Tibial artery (tissue), 4 donors: ENCODE results near the gene AFG1L.
"Not testable (repeated sequence)": the region's sequence is repeated elsewhere in the genome, so short reads cannot be mapped to it uniquely, and the experiment has no call there.

Source experiments
- DNase-seq, 2 donors: peaks; one replicate each; pipeline ENCODE4 v3.0.0-alpha.2; 2019
- H3K27ac ChIP-seq, 2 donors: fragments of 200-600 bp; sonication (generic) in 1 of 2; 1 replicate in 1 of 2; 2 replicates in 1 of 2; pipeline ENCODE4 v1.5.1; 2018 to 2019; ENCODE audit warnings: mild to moderate bottlenecking in 1 of 2
- H3K27me3 ChIP-seq, 2 donors: fragments of 200-600 bp; sonication (generic) in 1 of 2; one replicate each; pipeline versions ENCODE4 v1.5.1 to v1.6.0; 2016 to 2019
- H3K36me3 ChIP-seq, 3 donors: fragments of 200-600 bp; sonication (generic) in 2 of 3; one replicate each; pipeline ENCODE4 v1.5.1; 2016 to 2019; ENCODE audit warnings: mild to moderate bottlenecking in 2 of 3
- H3K4me1 ChIP-seq, 4 donors: fragments of 200-600 bp; sonication (generic) in 2 of 4; 1 replicate in 3 of 4; 2 replicates in 1 of 4; pipeline ENCODE4 v1.5.1; 2016 to 2019
- H3K4me3 ChIP-seq, 2 donors: fragments of 200-600 bp; sonication (generic) in 1 of 2; 1 replicate in 1 of 2; 2 replicates in 1 of 2; pipeline ENCODE4 v1.5.1; 2018 to 2019; ENCODE audit warnings: mild to moderate bottlenecking in 2 of 2
- H3K9me3 ChIP-seq, 3 donors: fragments of 200-600 bp; sonication (generic) in 1 of 3; one replicate each; pipeline ENCODE4 v1.5.1; 2016 to 2019
- CTCF ChIP-seq, 2 experiments: fragments of 200-600 bp in 1 of 2; fragments of 450-650 bp in 1 of 2; IDR thresholded peaks; one replicate each; pipeline ENCODE4 v1.5.1; 2017 to 2019; ENCODE audit warnings: antibody characterized with exemption in 2 of 2, mild to moderate bottlenecking in 1 of 2, moderate library complexity in 1 of 2
- intact Hi-C: fragments of 100-400 bp; cut with DNase I; formaldehyde crosslinking; loops from one replicate; pipeline ENCODE4 v1.15.0; 2023; ENCODE audit warnings: low total_unique reads

The AFG1L gene

GRCh38 chr6:108368431-108369030 is 73.7 kb downstream of the AFG1L start:
- intact Hi-C loops = no loop called here
- no peak overlapping the region for H3K27ac ChIP-seq
- H3K36me3 ChIP-seq = no peaks in the 10 kb centered on the region
- H3K27me3 ChIP-seq = no peaks in the 10 kb centered on the region
- no peak overlapping the region for H3K4me3 ChIP-seq
- TF ChIP-seq CTCF (IDR thresholded peaks at IDR 0.05) = no peak
- DNase-seq = no peak
- H3K4me1 ChIP-seq = no peaks in the 10 kb centered on the region
- no peaks in the 10 kb centered on the region for H3K9me3 ChIP-seq

- Histone ChIP-seq H3K4me1 (no peaks in the 10 kb centered on the region), H3K9me3 (no peaks in the 10 kb centered on the region), H3K27ac (no peak overlapping the region), H3K4me3 (no peak overlapping the region), H3K27me3 (no peaks in the 10 kb centered on the region), H3K36me3 (peaks cover 0 to 10% (median 0%) of the 10 kb centered on the region in 3 donors)
- no peak for DNase-seq
- intact Hi-C loops = no loop called here
- no peak for TF ChIP-seq CTCF (IDR thresholded peaks at IDR 0.05)
These were observed 86.0 kb downstream of the AFG1L start for GRCh38 chr6:108380876-108381275.

- intact Hi-C loops = no loop called here
- Histone ChIP-seq H3K4me3 (no peak overlapping the region), H3K9me3 (no peaks in the 10 kb centered on the region), H3K36me3 (peaks cover 0 to 10% (median 0%) of the 10 kb centered on the region in 3 donors), H3K4me1 (no peaks in the 10 kb centered on the region), H3K27ac (no peak overlapping the region), H3K27me3 (no peaks in the 10 kb centered on the region)
- DNase-seq = no peak
- TF ChIP-seq CTCF (IDR thresholded peaks at IDR 0.05) = no peak
These were observed 89.1 kb downstream of the AFG1L start for GRCh38 chr6:108383981-108384380.

GRCh38 chr6:108389190-108389589 is 94.3 kb downstream of the AFG1L start:
- DNase-seq, H3K4me3 ChIP-seq, H3K27me3 ChIP-seq, H3K9me3 ChIP-seq, H3K36me3 ChIP-seq, H3K4me1 ChIP-seq, intact Hi-C loops, H3K27ac ChIP-seq: not testable (repeated sequence)

- Histone ChIP-seq H3K4me3 (no peak overlapping the region), H3K27me3 (no peaks in the 10 kb centered on the region), H3K27ac (no peak overlapping the region), H3K4me1 (no peaks in the 10 kb centered on the region), H3K9me3 (no peaks in the 10 kb centered on the region), H3K36me3 (no peaks in the 10 kb centered on the region)
- intact Hi-C loops = no loop called here
- DNase-seq = no peak
- no peak for TF ChIP-seq CTCF (IDR thresholded peaks at IDR 0.05)
These were observed 100.4 kb downstream of the AFG1L start for GRCh38 chr6:108395297-108395696.

- intact Hi-C loops = no loop called here
- no peak for TF ChIP-seq CTCF (IDR thresholded peaks at IDR 0.05)
- H3K27me3 ChIP-seq = no peaks in the 10 kb centered on the region
These were observed 108.4 kb downstream of the AFG1L start for GRCh38 chr6:108403236-108403635.

More at GRCh38 chr6:108403236-108403635, 108.4 kb downstream of the AFG1L start:
- no peaks in the 10 kb centered on the region for H3K36me3 ChIP-seq
- H3K4me3 ChIP-seq = no peak overlapping the region
- H3K9me3 ChIP-seq = peaks cover 0 to 6% (median 0%) of the 10 kb centered on the region in 3 donors
- H3K4me1 ChIP-seq = peaks cover 0 to 3% (median 0%) of the 10 kb centered on the region in 4 donors
- no peak overlapping the region for H3K27ac ChIP-seq
- DNase-seq = no peak
